ENCODE data around the gene RNF138.

The RNF138 gene

GRCh38 chr18:32092422-32093101 lies 888 bp downstream of the RNF138 start:
- no peak for TF ChIP-seq CTCF (IDR thresholded peaks at IDR 0.05; ENCODE audit: insufficient read depth, low read length, poor library complexity, severe bottlenecking)
- Histone ChIP-seq H3K36me3 (ENCODE audit: control insufficient read depth, insufficient read depth, low read length) (peaks cover 2% of the 10 kb centered on the region), H3K4me3 (replicated peaks; ENCODE audit: low read depth, low read length) (peak overlapping the region; percentile 87), H3K27me3 (replicated peaks; ENCODE audit: control insufficient read depth, insufficient read depth, low read length) (no peaks in the 10 kb centered on the region)
- DNase-seq (ENCODE audit: extremely low read depth, insufficient read length) = peak; percentile 96

GRCh38 chr18:32093102-32093511 lies 1.4 kb downstream of the RNF138 start:
- H3K36me3 ChIP-seq (ENCODE audit: control insufficient read depth, insufficient read depth, low read length) = peaks cover 2% of the 10 kb centered on the region
- H3K27me3 ChIP-seq (replicated peaks; ENCODE audit: control insufficient read depth, insufficient read depth, low read length) = no peaks in the 10 kb centered on the region
- H3K4me3 ChIP-seq (replicated peaks; ENCODE audit: low read depth, low read length) = peak overlapping the region; percentile 87
- TF ChIP-seq CTCF (IDR thresholded peaks at IDR 0.05; ENCODE audit: insufficient read depth, low read length, poor library complexity, severe bottlenecking) = no peak
- DNase-seq (ENCODE audit: extremely low read depth, insufficient read length) = peak; percentile 81

GRCh38 chr18:32093523-32093922 lies 1.8 kb downstream of the RNF138 start:
- no peak for TF ChIP-seq CTCF (IDR thresholded peaks at IDR 0.05; ENCODE audit: insufficient read depth, low read length, poor library complexity, severe bottlenecking)
- no peak for DNase-seq (ENCODE audit: extremely low read depth, insufficient read length)
- H3K4me3 ChIP-seq (replicated peaks; ENCODE audit: low read depth, low read length) = peak overlapping the region; percentile 87
- no peaks in the 10 kb centered on the region for H3K27me3 ChIP-seq (replicated peaks; ENCODE audit: control insufficient read depth, insufficient read depth, low read length)
- peaks cover 2% of the 10 kb centered on the region for H3K36me3 ChIP-seq (ENCODE audit: control insufficient read depth, insufficient read depth, low read length)

- no peak for DNase-seq (ENCODE audit: extremely low read depth, insufficient read length)
- Histone ChIP-seq H3K27me3 (replicated peaks; ENCODE audit: control insufficient read depth, insufficient read depth, low read length) (no peaks in the 10 kb centered on the region), H3K36me3 (ENCODE audit: control insufficient read depth, insufficient read depth, low read length) (peaks cover 2% of the 10 kb centered on the region), H3K4me3 (replicated peaks; ENCODE audit: low read depth, low read length) (no peak overlapping the region)
- no peak for TF ChIP-seq CTCF (IDR thresholded peaks at IDR 0.05; ENCODE audit: insufficient read depth, low read length, poor library complexity, severe bottlenecking)
Measured at GRCh38 chr18:32095192-32095899, 3.7 kb downstream of the RNF138 start.

- TF ChIP-seq CTCF (IDR thresholded peaks at IDR 0.05; ENCODE audit: insufficient read depth, low read length, poor library complexity, severe bottlenecking) = no peak
- peaks cover 2% of the 10 kb centered on the region for H3K36me3 ChIP-seq (ENCODE audit: control insufficient read depth, insufficient read depth, low read length)
- no peaks in the 10 kb centered on the region for H3K27me3 ChIP-seq (replicated peaks; ENCODE audit: control insufficient read depth, insufficient read depth, low read length)
- no peak for DNase-seq (ENCODE audit: extremely low read depth, insufficient read length)
- H3K4me3 ChIP-seq (replicated peaks; ENCODE audit: low read depth, low read length) = no peak overlapping the region
Measured at GRCh38 chr18:32095900-32096229, 4.2 kb downstream of the RNF138 start.
